ENCODE measurements around the gene HOXC6.
A peak's percentile ranks its signal among the peaks of the same experiment; 100 is the strongest.

The HOXC6 gene

DNA sequence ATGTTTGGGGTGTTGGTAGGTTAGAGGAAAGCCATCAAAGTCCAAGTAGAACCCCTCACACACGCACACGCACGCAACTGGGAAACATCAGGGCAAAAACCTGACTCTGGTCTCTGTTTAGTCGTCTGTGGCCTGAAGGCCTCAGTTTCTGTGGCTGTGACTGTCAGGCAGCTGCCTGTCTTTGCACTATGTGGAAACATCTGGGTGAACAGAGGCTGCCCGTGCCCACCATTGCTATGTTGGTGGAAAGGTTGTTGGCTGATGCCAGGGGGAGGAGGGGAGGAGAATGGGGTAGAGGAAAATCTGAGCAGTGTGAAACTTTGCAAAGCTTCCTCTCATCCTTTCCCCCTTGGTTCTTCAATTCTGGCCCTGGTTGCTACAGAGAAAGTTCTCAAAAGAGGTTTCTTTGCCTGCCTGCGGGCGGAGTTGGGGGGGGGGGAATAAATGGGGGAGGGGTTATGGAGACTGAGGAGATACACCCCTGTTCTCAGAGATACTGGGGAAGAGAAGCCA lies 35.8 kb upstream of the HOXC6 start:
- WGBS, 2 experiments (ENCODE audit: insufficient coverage in 2 of 2), result 32 to 57% methylated on average over 3 to 5 of the region's 7 CpGs
- Histone ChIP-seq H3K27ac (ENCODE audit: low read depth, low read length, severe bottlenecking) (no peak overlapping the region), H3K4me1 (ENCODE audit: control insufficient read depth, insufficient read depth, low read length, poor library complexity, severe bottlenecking) (peaks cover 13% of the 10 kb centered on the region), H3K4me3 (ENCODE audit: extremely low read depth, insufficient read depth, low read length, poor library complexity, severe bottlenecking) (no peak overlapping the region), H3K36me3 (ENCODE audit: control insufficient read depth, insufficient read depth, low read length) (no peaks in the 10 kb centered on the region), H3K9me3 (ENCODE audit: control insufficient read depth, low read length) (no peaks in the 10 kb centered on the region)

DNA sequence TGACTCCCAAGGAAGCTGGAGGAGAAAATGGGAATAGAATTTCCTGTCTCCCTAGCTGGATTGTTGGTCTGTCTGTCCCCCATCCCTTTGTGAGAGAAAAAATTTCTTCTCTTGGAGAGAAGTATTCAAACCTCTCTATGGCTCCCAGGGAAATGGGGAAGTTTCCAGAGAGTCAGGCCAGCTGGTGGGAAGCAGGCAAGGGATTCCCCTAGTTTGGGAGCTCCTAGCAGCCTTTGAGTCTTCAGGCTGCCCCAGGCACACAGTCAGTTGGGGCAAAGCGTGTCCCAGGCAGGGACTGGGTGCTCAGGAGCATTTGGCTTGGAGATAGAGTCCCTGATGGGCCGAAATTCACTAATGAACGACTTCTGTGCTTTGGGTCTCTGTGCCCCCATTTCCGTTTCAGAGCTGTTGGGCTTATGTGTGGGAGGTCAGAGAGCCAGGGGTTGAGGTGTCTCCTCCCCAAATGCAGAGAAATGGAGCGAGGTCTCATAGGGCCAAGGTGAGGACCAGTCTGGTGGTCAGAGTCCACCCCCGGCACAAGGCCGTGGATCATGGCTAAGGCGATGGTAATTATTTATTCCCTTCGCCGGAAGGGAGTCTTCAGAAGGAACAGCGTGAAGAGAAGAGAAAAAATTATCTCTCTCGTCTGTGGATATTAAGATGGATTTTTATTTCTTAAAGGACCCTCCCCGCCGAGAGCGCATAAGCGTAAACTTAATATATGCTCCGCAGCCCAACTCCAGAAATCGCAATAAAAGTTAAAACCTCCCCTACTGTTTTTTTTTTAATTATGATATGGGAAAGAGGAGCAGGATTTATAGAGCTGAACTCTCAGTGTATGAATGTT lies 34.9 kb upstream of the HOXC6 start:
- Histone ChIP-seq H3K4me3 (ENCODE audit: extremely low read depth, insufficient read depth, low read length, poor library complexity, severe bottlenecking) (no peak overlapping the region), H3K27ac (ENCODE audit: low read depth, low read length, severe bottlenecking) (no peak overlapping the region)
- 43 to 54% methylated on average over 7 to 10 of the region's 18 CpGs for WGBS, 2 experiments (ENCODE audit: insufficient coverage in 2 of 2)

GRCh38 chr12:53994009-53994263 lies 34.3 kb upstream of the HOXC6 start:
- no peaks in the 10 kb centered on the region for H3K9me3 ChIP-seq (ENCODE audit: control insufficient read depth, low read length)
- no peak overlapping the region for H3K27ac ChIP-seq (ENCODE audit: low read depth, low read length, severe bottlenecking)
- peaks cover 9% of the 10 kb centered on the region for H3K4me1 ChIP-seq (ENCODE audit: control insufficient read depth, insufficient read depth, low read length, poor library complexity, severe bottlenecking)
- no peaks in the 10 kb centered on the region for H3K36me3 ChIP-seq (ENCODE audit: control insufficient read depth, insufficient read depth, low read length)
- H3K4me3 ChIP-seq (ENCODE audit: extremely low read depth, insufficient read depth, low read length, poor library complexity, severe bottlenecking), result no peak overlapping the region
- WGBS, 2 experiments (ENCODE audit: insufficient coverage in 2 of 2), result 3 to 16% methylated on average over 11 to 17 of the region's 19 CpGs

More for the DNA sequence above, 34.9 kb upstream of the HOXC6 start:
- Histone ChIP-seq H3K36me3 (ENCODE audit: control insufficient read depth, insufficient read depth, low read length) (no peaks in the 10 kb centered on the region), H3K9me3 (ENCODE audit: control insufficient read depth, low read length) (no peaks in the 10 kb centered on the region), H3K4me1 (ENCODE audit: control insufficient read depth, insufficient read depth, low read length, poor library complexity, severe bottlenecking) (peaks cover 13% of the 10 kb centered on the region)

GRCh38 chr12:53994264-53995001 lies 33.8 kb upstream of the HOXC6 start:
- no peaks in the 10 kb centered on the region for H3K36me3 ChIP-seq (ENCODE audit: control insufficient read depth, insufficient read depth, low read length)
- H3K27ac ChIP-seq (ENCODE audit: low read depth, low read length, severe bottlenecking), result no peak overlapping the region
- peaks cover 6% of the 10 kb centered on the region for H3K4me1 ChIP-seq (ENCODE audit: control insufficient read depth, insufficient read depth, low read length, poor library complexity, severe bottlenecking)
- H3K9me3 ChIP-seq (ENCODE audit: control insufficient read depth, low read length), result no peaks in the 10 kb centered on the region
- WGBS, 2 experiments (ENCODE audit: insufficient coverage in 2 of 2), result 8 to 11% methylated on average over 31 to 45 of the region's 60 CpGs
- no peak overlapping the region for H3K4me3 ChIP-seq (ENCODE audit: extremely low read depth, insufficient read depth, low read length, poor library complexity, severe bottlenecking)

- no peaks in the 10 kb centered on the region for H3K36me3 ChIP-seq (ENCODE audit: control insufficient read depth, insufficient read depth, low read length)
- H3K4me1 ChIP-seq (ENCODE audit: control insufficient read depth, insufficient read depth, low read length, poor library complexity, severe bottlenecking), result peaks cover 6% of the 10 kb centered on the region
- no peaks in the 10 kb centered on the region for H3K9me3 ChIP-seq (ENCODE audit: control insufficient read depth, low read length)
- 1 to 3% methylated on average over 13 to 17 of the region's 17 CpGs for WGBS, 2 experiments (ENCODE audit: insufficient coverage in 2 of 2)
- no peak overlapping the region for H3K27ac ChIP-seq (ENCODE audit: low read depth, low read length, severe bottlenecking)
- peak overlapping the region; percentile 9 for H3K4me3 ChIP-seq (ENCODE audit: extremely low read depth, insufficient read depth, low read length, poor library complexity, severe bottlenecking)
These were observed 33.2 kb upstream of the HOXC6 start for GRCh38 chr12:53995002-53995377.

GRCh38 chr12:53995378-53996239 lies 32.6 kb upstream of the HOXC6 start:
- no peak overlapping the region for H3K27ac ChIP-seq (ENCODE audit: low read depth, low read length, severe bottlenecking)
- peaks cover 6% of the 10 kb centered on the region for H3K4me1 ChIP-seq (ENCODE audit: control insufficient read depth, insufficient read depth, low read length, poor library complexity, severe bottlenecking)
- no peaks in the 10 kb centered on the region for H3K36me3 ChIP-seq (ENCODE audit: control insufficient read depth, insufficient read depth, low read length)
- no peaks in the 10 kb centered on the region for H3K9me3 ChIP-seq (ENCODE audit: control insufficient read depth, low read length)
- 3% methylated on average over 41 to 43 of the region's 48 CpGs for WGBS, 2 experiments (ENCODE audit: insufficient coverage in 2 of 2)
- H3K4me3 ChIP-seq (ENCODE audit: extremely low read depth, insufficient read depth, low read length, poor library complexity, severe bottlenecking), result peak overlapping the region; percentile 9

DNA sequence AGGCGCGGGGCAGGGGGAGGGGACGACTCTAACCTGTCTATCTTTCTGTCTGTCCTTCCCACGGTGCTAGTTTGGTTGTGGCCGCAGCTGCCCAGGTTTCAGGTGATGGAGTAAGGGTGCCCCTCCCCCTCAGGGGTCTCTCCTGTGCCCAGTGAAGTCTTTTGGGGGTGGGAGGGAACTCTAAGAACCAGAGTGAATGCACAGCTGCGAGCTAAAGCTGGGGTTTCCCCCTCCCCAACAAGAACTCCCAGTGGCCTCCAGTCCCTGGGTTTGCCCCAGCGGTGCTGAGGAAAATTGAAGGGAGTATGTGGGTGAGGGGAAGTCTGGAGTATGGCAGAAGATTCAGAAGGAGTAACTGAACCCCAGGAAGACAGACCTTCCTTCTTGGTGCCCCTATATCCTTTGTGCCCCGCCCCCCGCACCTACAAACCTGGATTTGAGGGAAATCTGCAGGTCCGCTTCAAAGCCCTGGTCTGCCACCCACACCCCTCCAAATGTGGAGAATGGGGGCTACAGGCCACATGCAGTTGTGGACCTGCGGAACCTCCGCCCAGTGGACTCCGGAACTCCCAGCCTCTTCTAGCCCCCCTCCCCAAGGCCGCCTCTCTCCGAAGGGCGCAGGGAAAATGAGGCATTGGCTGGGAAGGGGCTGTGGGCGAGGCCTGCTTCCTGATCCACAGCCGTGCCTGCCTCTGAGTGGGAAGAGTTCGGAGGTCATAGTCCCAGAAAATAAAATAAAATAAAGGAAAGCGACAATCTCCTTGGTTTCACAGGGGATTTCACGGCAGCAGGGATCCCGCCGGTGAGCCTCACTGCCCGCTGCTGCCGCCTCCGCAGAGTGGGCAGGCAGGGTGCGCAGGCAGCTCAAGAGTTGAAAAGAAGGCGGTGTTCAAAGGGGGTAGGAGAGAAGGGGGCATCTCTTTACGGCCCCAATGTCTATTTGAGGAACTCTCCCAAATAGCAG lies 31.7 kb upstream of the HOXC6 start:
- 13 to 32% methylated on average over 16 to 20 of the region's 29 CpGs for WGBS, 2 experiments (ENCODE audit: insufficient coverage in 2 of 2)
- no peak overlapping the region for H3K27ac ChIP-seq (ENCODE audit: low read depth, low read length, severe bottlenecking)
- no peaks in the 10 kb centered on the region for H3K9me3 ChIP-seq (ENCODE audit: control insufficient read depth, low read length)
- no peaks in the 10 kb centered on the region for H3K36me3 ChIP-seq (ENCODE audit: control insufficient read depth, insufficient read depth, low read length)
- peaks cover 6% of the 10 kb centered on the region for H3K4me1 ChIP-seq (ENCODE audit: control insufficient read depth, insufficient read depth, low read length, poor library complexity, severe bottlenecking)
- peak overlapping the region; percentile 14 for H3K4me3 ChIP-seq (ENCODE audit: extremely low read depth, insufficient read depth, low read length, poor library complexity, severe bottlenecking)

GRCh38 chr12:53997204-53998109 lies 30.8 kb upstream of the HOXC6 start:
- no peaks in the 10 kb centered on the region for H3K36me3 ChIP-seq (ENCODE audit: control insufficient read depth, insufficient read depth, low read length)
- peaks cover 6% of the 10 kb centered on the region for H3K4me1 ChIP-seq (ENCODE audit: control insufficient read depth, insufficient read depth, low read length, poor library complexity, severe bottlenecking)
- 8 to 9% methylated on average over 22 to 27 of the region's 35 CpGs for WGBS, 2 experiments (ENCODE audit: insufficient coverage in 2 of 2)
- peak overlapping the region; percentile 14 for H3K4me3 ChIP-seq (ENCODE audit: extremely low read depth, insufficient read depth, low read length, poor library complexity, severe bottlenecking)
- no peaks in the 10 kb centered on the region for H3K9me3 ChIP-seq (ENCODE audit: control insufficient read depth, low read length)
- peak overlapping the region; percentile 29 for H3K27ac ChIP-seq (ENCODE audit: low read depth, low read length, severe bottlenecking)
